ENCODE measurements around the gene RER1.

Gene RER1

GRCh38 chr1:2373551-2374251 is 17.9 kb upstream of the RER1 start:
- no peak for TF ChIP-seq CTCF (IDR thresholded peaks at IDR 0.05; ENCODE audit: control extremely low read depth, extremely low read depth, low read depth, missing control alignments)
- no peak for DNase-seq (ENCODE audit: extremely low spot score)
- POLR2A ChIA-PET = no interaction called here
- CTCF ChIA-PET = interaction anchor here (1.5 kb wide), 1 partner anchor 8 kb away, joined by 4 read pairs; no protein-coding TSS in a partner anchor

- ChIA-PET CTCF (interaction anchor here (1.2 kb wide), 1 partner anchor 59 kb away, joined by 4 read pairs; no protein-coding TSS in a partner anchor), POLR2A (no interaction called here)
- TF ChIP-seq CTCF (IDR thresholded peaks at IDR 0.05; ENCODE audit: control extremely low read depth, extremely low read depth, low read depth, missing control alignments) = no peak
- DNase-seq (ENCODE audit: extremely low spot score) = no peak
Measured at GRCh38 chr1:2374252-2375155, 17.1 kb upstream of the RER1 start.

- DNase-seq (ENCODE audit: extremely low spot score) = no peak
- CTCF ChIA-PET = interaction anchor here (0.9 to 1.3 kb wide), 3 partner anchors 12 to 170 kb away, joined by 3 to 4 read pairs (median 3); no protein-coding TSS in a partner anchor
- POLR2A ChIA-PET = no interaction called here
- TF ChIP-seq CTCF (IDR thresholded peaks at IDR 0.05; ENCODE audit: control extremely low read depth, extremely low read depth, low read depth, missing control alignments) = no peak
Measured at GRCh38 chr1:2375246-2375922, 16.3 kb upstream of the RER1 start.

- CTCF ChIA-PET = interaction anchor here (0.9 to 1.3 kb wide), 3 partner anchors 12 to 170 kb away, joined by 3 to 4 read pairs (median 3); no protein-coding TSS in a partner anchor
- POLR2A ChIA-PET = no interaction called here
Measured at GRCh38 chr1:2375923-2376260, 15.7 kb upstream of the RER1 start.

GRCh38 chr1:2376261-2376741 is 15.3 kb upstream of the RER1 start:
- ChIA-PET POLR2A (no interaction called here), CTCF (interaction anchor here (0.9 to 9.5 kb wide), 3 partner anchors 11 to 177 kb away, joined by 3 to 182 read pairs (median 3); partner anchors contain the start of gene FAAP20)
- no peak for TF ChIP-seq CTCF (IDR thresholded peaks at IDR 0.05; ENCODE audit: control extremely low read depth, extremely low read depth, low read depth, missing control alignments)
- no peak for DNase-seq (ENCODE audit: extremely low spot score)

More at GRCh38 chr1:2375923-2376260, 15.7 kb upstream of the RER1 start:
- no peak for DNase-seq (ENCODE audit: extremely low spot score)
- no peak for TF ChIP-seq CTCF (IDR thresholded peaks at IDR 0.05; ENCODE audit: control extremely low read depth, extremely low read depth, low read depth, missing control alignments)

All from GM10248 (cell line).